Mesendoderm (in vitro differentiated cells): ENCODE data around the gene SRMS.

ENCODE experiments used
- DNase-seq: peaks from one replicate; pipeline ENCODE4 v3.0.0; 2013
- H2AK5ac ChIP-seq: 2 replicates; pipeline ENCODE4 v1.6.1; 2013; ENCODE audit warnings: low read length, inconsistent platforms
- H2BK120ac ChIP-seq: 2 replicates; pipeline ENCODE4 v1.6.1; 2013; ENCODE audit warnings: low read depth, mild to moderate bottlenecking, low read length, moderate library complexity, mixed read lengths
- H2BK15ac ChIP-seq: replicated peaks from 2 replicates; pipeline ENCODE4 v1.6.1; 2013; ENCODE audit warnings: low read depth, mild to moderate bottlenecking, moderate library complexity
- H2BK5ac ChIP-seq: 2 replicates; pipeline ENCODE4 v1.6.1; 2013; ENCODE audit warnings: low read length, inconsistent platforms
- H3K18ac ChIP-seq: 2 replicates; pipeline ENCODE4 v1.6.1; 2013; ENCODE audit warnings: mild to moderate bottlenecking, low read length, mixed read lengths
- H3K23ac ChIP-seq: one replicate; pipeline ENCODE4 v1.6.1; 2013; ENCODE audit warnings: low read length
- H3K27ac ChIP-seq: 2 replicates; pipeline ENCODE4 v1.5.1; 2013; ENCODE audit warnings: low read depth, mild to moderate bottlenecking, inconsistent platforms, low read length, moderate library complexity
- H3K27me3 ChIP-seq: 2 replicates; pipeline ENCODE4 v1.6.1; 2013; ENCODE audit warnings: low read length, control low read depth, mild to moderate bottlenecking, inconsistent platforms; ENCODE audit not compliant: insufficient read depth, poor library complexity
- H3K36me3 ChIP-seq: 2 replicates; pipeline ENCODE4 v1.6.1; 2013; ENCODE audit warnings: low read length, inconsistent platforms; ENCODE audit not compliant: control insufficient read depth, insufficient read depth
- H3K4ac ChIP-seq: one replicate; pipeline ENCODE4 v1.6.1; 2013; ENCODE audit warnings: low read depth, mild to moderate bottlenecking, low read length, moderate library complexity
- H3K4me1 ChIP-seq: 2 replicates; pipeline ENCODE4 v1.6.1; 2013; ENCODE audit warnings: low read depth, low read length, inconsistent platforms; ENCODE audit not compliant: control insufficient read depth
- H3K4me2 ChIP-seq: 2 replicates; pipeline ENCODE4 v1.6.1; 2013; ENCODE audit warnings: low read length
- H3K4me3 ChIP-seq: 2 replicates; pipeline ENCODE4 v1.5.1; 2013; ENCODE audit warnings: mild to moderate bottlenecking, low read length
- H3K56ac ChIP-seq: one replicate; pipeline ENCODE4 v1.6.1; 2013; ENCODE audit warnings: low read length
- H3K79me1 ChIP-seq: 2 replicates; pipeline ENCODE4 v1.6.1; 2013; ENCODE audit warnings: low read length, inconsistent platforms
- H3K79me2 ChIP-seq: 2 replicates; pipeline ENCODE4 v1.6.1; 2013; ENCODE audit warnings: mild to moderate bottlenecking, low read length; ENCODE audit not compliant: control insufficient read depth, insufficient read depth
- H3K9ac ChIP-seq: 2 replicates; pipeline ENCODE4 v1.6.1; 2013; ENCODE audit warnings: low read length, inconsistent platforms
- H4K5ac ChIP-seq: one replicate; pipeline ENCODE4 v1.6.1; 2013; ENCODE audit warnings: low read length
- H4K8ac ChIP-seq: one replicate; pipeline ENCODE4 v1.6.1; 2013; ENCODE audit warnings: low read depth, mild to moderate bottlenecking, control low read depth, low read length, moderate library complexity
- WGBS: extraction: QIAGEN DNeasy Blood & Tissue Kit; methylation state at CpG from one replicate; pipeline ENCODE4 v1.1.7; 2013; ENCODE audit warnings: low lambda C conversion rate, missing lambda C conversion rate; ENCODE audit not compliant: insufficient coverage; ENCODE audit errors: extremely low coverage; 5-methylcytosine and 5-hydroxymethylcytosine counted together

The SRMS gene

DNA sequence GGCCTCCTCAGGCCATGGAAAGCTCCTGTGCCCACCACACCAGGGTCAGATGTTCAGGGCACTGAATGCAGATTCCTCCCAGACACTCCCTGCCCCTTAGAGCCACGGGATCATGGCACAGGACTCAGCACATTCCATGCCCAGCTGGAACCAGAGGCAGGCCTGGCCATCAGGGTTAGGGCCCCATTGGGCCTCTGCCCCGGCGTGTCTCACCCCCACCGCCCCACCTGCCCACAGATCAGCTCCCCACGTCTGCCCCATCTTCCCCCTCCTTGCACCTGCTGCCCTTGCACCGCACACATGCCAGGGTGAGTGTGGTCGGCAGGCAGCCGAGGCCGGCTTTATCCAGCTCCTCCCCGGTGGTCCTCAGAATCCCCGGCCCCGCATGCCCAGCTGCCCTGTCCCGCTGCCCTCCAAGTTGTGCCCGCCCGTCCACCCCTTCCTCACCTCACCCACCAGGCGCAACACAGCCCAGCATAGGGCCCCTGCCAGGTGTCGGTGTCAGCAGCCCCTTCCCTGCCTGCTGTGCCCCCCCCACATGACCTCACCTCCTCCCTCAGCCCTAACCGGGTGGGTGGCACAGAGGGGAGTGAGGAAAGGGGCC, 2.2 kb upstream of the SRMS start:
- no peak for DNase-seq
- H3K4me3 ChIP-seq = no peak overlapping the region
- no peak overlapping the region for H2BK15ac ChIP-seq
- no peaks in the 10 kb centered on the region for H3K27me3 ChIP-seq
- no peak overlapping the region for H2BK5ac ChIP-seq
- H2AK5ac ChIP-seq = no peak overlapping the region
- H4K8ac ChIP-seq = no peak overlapping the region
- no peak overlapping the region for H3K56ac ChIP-seq
- H3K79me1 ChIP-seq = no peaks in the 10 kb centered on the region
- H3K4me1 ChIP-seq = peaks cover 2% of the 10 kb centered on the region
- H4K5ac ChIP-seq = no peak overlapping the region
- no peak overlapping the region for H3K18ac ChIP-seq
- H3K4me2 ChIP-seq = no peak overlapping the region
- no peak overlapping the region for H3K9ac ChIP-seq
- no peak overlapping the region for H3K23ac ChIP-seq
- H3K4ac ChIP-seq = no peak overlapping the region
- no peaks in the 10 kb centered on the region for H3K79me2 ChIP-seq
- H2BK120ac ChIP-seq = no peak overlapping the region
- WGBS = no CpG with 5 or more reads among the region's 18 CpGs
- H3K27ac ChIP-seq = no peak overlapping the region
- no peaks in the 10 kb centered on the region for H3K36me3 ChIP-seq

DNA sequence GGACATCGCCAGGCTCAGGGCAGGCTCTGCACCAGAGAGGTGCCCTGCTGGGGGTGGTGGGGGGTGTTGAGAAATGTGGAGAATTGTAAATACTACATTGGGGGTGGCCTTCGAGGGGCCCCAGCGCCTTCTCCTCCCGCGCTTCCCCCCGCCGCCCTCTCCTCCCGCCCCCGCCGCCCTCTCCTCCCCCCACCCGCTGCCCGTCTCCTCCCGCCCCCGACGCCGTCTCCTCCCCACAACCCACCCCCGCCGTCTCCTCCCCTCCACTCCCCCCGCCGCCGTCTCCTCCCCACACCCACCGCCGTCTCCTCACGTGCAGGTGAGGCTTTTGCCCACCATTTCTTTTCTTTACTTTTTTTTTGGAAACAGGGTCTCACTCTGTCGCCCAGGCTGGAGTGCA, 1.5 kb upstream of the SRMS start:
- Histone ChIP-seq H3K79me1 (no peaks in the 10 kb centered on the region), H3K79me2 (no peaks in the 10 kb centered on the region), H2BK5ac (no peak overlapping the region), H3K4me3 (no peak overlapping the region), H3K4me1 (peaks cover 2% of the 10 kb centered on the region), H4K5ac (no peak overlapping the region), H3K56ac (no peak overlapping the region), H4K8ac (no peak overlapping the region), H3K27me3 (no peaks in the 10 kb centered on the region), H3K27ac (no peak overlapping the region), H3K36me3 (no peaks in the 10 kb centered on the region), H2BK120ac (no peak overlapping the region), H3K9ac (no peak overlapping the region), H2BK15ac (no peak overlapping the region), H2AK5ac (no peak overlapping the region), H3K4ac (no peak overlapping the region), H3K18ac (no peak overlapping the region), H3K23ac (no peak overlapping the region), H3K4me2 (no peak overlapping the region)
- WGBS = no CpG with 5 or more reads among the region's 25 CpGs
- no peak for DNase-seq

DNA sequence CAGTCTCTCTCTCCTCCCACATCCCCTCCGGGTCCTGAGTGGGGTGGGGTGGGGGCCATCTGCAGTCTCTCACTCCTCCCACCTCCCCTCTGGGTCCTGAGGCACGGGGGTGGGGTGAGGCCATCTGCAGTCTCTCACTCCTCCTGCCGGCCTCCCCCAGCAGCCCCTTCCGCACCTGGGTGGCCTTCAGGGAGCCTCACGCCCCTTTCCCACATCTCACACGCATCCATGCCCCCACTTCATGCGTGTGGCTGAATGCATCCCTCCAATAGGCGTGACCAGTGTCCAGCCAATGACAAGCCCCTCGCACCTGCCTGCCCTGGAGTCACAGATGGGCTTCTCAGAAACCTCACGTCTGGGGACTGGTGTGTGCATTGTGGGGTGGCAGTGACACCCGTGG, 993 bp upstream of the SRMS start:
- no CpG with 5 or more reads among the region's 11 CpGs for WGBS
- H3K27me3 ChIP-seq = no peaks in the 10 kb centered on the region
- DNase-seq = no peak

DNA sequence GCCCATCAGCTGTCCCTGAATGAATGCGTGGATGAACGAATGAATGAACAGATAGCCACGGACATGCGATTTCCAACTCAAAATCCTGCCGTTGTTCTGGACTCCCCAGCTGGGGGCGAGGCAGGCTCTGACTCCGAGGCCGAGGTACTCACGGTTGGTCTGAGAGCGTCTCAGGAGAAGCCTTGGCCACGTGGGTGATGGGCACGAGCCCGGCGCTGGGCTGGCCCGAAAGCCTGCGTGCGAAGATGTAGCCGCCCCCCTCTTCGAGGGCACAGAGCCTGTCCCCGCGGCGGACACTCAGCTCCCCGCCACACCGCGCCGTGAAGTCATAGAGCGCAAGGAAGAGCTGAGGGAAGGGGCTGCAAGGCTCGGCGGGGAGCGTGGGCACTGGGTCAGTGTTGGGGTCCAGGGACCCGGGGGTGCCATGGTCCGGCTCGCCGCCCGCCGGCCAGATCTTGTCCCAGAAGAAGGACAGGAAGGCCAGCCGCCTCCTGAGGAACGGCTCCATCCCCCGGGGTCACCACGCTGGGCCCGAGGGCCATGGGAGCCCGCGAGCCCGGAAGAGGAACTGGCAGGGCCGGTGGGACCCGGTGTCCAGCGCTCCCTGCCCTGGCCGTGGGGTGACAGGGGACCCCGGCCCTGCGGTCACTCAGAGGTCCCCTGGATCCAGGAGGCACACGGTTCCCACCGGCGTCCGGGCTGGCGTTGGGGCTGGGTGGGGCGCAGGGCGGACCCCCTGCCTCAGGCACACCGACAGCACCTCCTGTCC, 409 bp downstream of the SRMS start:
- no peak overlapping the region for H3K4ac ChIP-seq
- H2BK15ac ChIP-seq = no peak overlapping the region
- no peak overlapping the region for H2AK5ac ChIP-seq
- DNase-seq = no peak
- H3K79me2 ChIP-seq = no peaks in the 10 kb centered on the region
- no peak overlapping the region for H2BK5ac ChIP-seq
- no peak overlapping the region for H3K27ac ChIP-seq
- no CpG with 5 or more reads among the region's 58 CpGs for WGBS
- no peaks in the 10 kb centered on the region for H3K36me3 ChIP-seq
- no peak overlapping the region for H3K23ac ChIP-seq
- H4K5ac ChIP-seq = no peak overlapping the region
- no peaks in the 10 kb centered on the region for H3K79me1 ChIP-seq
- no peak overlapping the region for H3K4me2 ChIP-seq
- no peak overlapping the region for H2BK120ac ChIP-seq
- H3K4me1 ChIP-seq = no peaks in the 10 kb centered on the region
- no peak overlapping the region for H3K18ac ChIP-seq
- peak overlapping the region; percentile 74 for H3K56ac ChIP-seq
- H3K4me3 ChIP-seq = no peak overlapping the region
- H4K8ac ChIP-seq = no peak overlapping the region
- H3K9ac ChIP-seq = no peak overlapping the region
- H3K27me3 ChIP-seq = no peaks in the 10 kb centered on the region

More for the DNA sequence above, 993 bp upstream of the SRMS start:
- Histone ChIP-seq H2BK5ac (no peak overlapping the region), H3K79me1 (no peaks in the 10 kb centered on the region), H2BK15ac (no peak overlapping the region), H2BK120ac (no peak overlapping the region), H3K18ac (no peak overlapping the region), H3K4me1 (peaks cover 2% of the 10 kb centered on the region), H2AK5ac (no peak overlapping the region), H3K79me2 (no peaks in the 10 kb centered on the region), H3K23ac (no peak overlapping the region), H4K8ac (no peak overlapping the region), H3K27ac (no peak overlapping the region), H3K36me3 (no peaks in the 10 kb centered on the region), H4K5ac (no peak overlapping the region), H3K9ac (no peak overlapping the region), H3K4me3 (no peak overlapping the region), H3K56ac (peak overlapping the region; percentile 5), H3K4ac (no peak overlapping the region), H3K4me2 (no peak overlapping the region)

DNA sequence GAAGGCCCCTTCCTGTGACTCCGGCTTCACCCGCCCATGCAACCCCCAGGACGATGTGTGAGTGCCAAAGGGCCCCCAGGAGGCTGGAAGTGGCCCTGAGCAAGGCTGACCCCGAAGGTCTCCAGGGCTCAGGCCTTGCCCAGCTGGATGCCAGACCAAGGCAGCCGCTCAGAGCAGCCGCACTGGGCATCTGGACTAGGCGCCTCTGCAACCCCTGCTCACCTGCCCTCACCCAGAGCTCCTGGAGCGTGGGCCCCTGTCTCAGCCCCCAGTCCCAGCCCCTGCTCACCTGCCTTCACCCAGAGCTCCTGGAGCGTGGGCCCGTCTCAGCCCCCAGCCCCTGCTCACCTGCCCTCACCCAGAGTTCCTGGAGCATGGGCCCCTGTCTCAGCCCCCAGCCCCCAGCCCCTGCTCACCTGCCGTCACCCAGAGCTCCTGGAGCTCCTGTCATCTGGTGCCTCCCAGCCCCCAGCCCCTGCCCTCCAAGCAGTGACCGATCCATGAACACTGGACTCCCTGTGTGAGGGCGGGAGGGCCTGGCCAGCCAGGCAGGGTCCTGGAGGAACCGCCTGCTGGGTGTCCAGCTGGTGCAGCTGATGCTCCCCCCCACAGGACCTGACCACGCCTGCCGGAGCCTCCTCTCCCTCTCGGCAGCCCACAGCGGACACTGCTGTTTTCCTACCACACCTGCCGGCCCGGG, 1.1 kb downstream of the SRMS start:
- no peak overlapping the region for H3K4me2 ChIP-seq
- H3K27me3 ChIP-seq = no peaks in the 10 kb centered on the region

More for the DNA sequence above, 1.1 kb downstream of the SRMS start:
- no peak overlapping the region for H3K18ac ChIP-seq
- H3K23ac ChIP-seq = no peak overlapping the region
- H2BK120ac ChIP-seq = no peak overlapping the region
- no peak overlapping the region for H2BK15ac ChIP-seq
- DNase-seq = no peak
- no peak overlapping the region for H3K27ac ChIP-seq
- no peaks in the 10 kb centered on the region for H3K79me2 ChIP-seq
- no peak overlapping the region for H4K5ac ChIP-seq
- no peaks in the 10 kb centered on the region for H3K4me1 ChIP-seq
- H2AK5ac ChIP-seq = no peak overlapping the region
- H3K4ac ChIP-seq = no peak overlapping the region
- H3K9ac ChIP-seq = no peak overlapping the region
- no peak overlapping the region for H3K56ac ChIP-seq
- H3K36me3 ChIP-seq = no peaks in the 10 kb centered on the region
- no peak overlapping the region for H3K4me3 ChIP-seq
- H2BK5ac ChIP-seq = no peak overlapping the region
- H4K8ac ChIP-seq = no peak overlapping the region
- no CpG with 5 or more reads among the region's 20 CpGs for WGBS
- H3K79me1 ChIP-seq = no peaks in the 10 kb centered on the region
